ENCODE results near the gene SORL1.

SORL1 gene

DNA sequence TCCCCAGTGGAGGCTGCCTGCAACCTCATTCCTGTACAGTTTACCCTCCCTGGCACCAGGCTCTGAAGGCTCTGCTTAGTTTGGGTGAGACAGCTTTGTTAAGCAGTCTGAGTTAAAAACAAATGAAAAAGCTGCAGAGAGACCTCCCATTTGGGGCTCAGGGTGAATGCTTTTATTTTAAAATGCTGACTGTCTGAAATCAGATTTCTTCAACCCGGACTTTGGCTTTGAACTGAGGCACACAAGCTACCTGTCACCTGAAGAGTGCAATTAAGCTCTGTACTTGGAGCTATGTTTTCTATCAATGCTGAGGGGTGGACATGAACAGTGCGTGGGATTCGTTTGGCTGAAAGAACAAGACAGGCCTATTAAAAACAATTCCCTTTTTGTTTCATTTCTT, 218.2 kb downstream of the SORL1 start:
- DNase-seq (ENCODE audit: low spot score): no peak
- TF ChIP-seq, protein P1, sequence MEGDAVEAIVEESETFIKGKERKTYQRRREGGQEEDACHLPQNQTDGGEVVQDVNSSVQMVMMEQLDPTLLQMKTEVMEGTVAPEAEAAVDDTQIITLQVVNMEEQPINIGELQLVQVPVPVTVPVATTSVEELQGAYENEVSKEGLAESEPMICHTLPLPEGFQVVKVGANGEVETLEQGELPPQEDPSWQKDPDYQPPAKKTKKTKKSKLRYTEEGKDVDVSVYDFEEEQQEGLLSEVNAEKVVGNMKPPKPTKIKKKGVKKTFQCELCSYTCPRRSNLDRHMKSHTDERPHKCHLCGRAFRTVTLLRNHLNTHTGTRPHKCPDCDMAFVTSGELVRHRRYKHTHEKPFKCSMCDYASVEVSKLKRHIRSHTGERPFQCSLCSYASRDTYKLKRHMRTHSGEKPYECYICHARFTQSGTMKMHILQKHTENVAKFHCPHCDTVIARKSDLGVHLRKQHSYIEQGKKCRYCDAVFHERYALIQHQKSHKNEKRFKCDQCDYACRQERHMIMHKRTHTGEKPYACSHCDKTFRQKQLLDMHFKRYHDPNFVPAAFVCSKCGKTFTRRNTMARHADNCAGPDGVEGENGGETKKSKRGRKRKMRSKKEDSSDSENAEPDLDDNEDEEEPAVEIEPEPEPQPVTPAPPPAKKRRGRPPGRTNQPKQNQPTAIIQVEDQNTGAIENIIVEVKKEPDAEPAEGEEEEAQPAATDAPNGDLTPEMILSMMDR (IDR thresholded peaks at IDR 0.05; ENCODE audit: borderline replicate concordance, control extremely low read depth, extremely low read depth, insufficient read depth, missing control alignments): no peak
- in situ Hi-C loops (cut with MboI; ENCODE audit: low sequenced_read_pairs, unreplicated experiment): no loop called here

GRCh38 chr11:121670805-121671282, 218.7 kb downstream of the SORL1 start:
- in situ Hi-C loops (cut with MboI; ENCODE audit: low sequenced_read_pairs, unreplicated experiment): no loop called here
- no peak for DNase-seq (ENCODE audit: low spot score)
- TF ChIP-seq, protein P1 (IDR thresholded peaks at IDR 0.05; ENCODE audit: borderline replicate concordance, control extremely low read depth, extremely low read depth, insufficient read depth, missing control alignments): no peak

DNA sequence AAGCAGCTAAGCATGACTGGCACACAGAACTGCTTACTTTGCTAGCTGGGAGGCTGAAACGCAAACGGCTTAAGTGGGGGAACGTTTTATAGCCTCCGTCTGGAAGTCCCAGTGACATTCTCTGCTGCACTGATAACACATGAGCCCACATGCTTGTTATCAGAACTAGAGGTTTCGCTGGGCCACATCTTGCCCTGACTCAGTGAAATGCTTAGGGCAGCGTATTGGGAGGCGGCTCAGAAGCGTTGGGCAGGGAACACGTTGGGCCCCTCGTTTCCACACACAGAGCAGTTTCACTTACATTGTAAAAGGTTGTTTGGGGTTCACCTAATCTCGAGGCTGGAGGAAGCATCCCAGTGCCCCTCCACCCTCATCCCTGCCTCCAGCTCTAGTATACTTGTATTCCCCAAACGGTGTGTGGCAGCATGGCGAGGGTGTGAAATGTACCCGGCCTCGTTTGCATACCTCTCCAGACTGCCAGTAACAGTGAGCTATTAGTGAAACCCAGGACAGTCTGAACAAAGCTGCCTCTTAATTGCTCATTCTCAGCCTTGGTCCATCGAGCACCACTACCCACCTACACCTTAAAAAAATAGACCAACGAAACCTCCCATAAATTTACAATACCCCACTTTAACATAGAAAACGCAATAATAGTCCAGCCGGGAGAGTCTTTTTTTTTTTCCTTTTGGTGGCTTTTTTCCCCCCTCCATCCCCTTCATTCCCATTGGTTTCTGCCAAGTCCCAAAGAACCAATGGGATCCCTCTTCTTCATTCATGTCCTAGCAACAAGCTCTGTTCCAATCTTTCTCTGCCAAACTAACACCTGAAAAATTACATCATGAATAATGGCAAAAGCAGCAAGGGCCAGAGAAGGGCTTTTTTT, 219.4 kb downstream of the SORL1 start:
- no peak for DNase-seq (ENCODE audit: low spot score)
- TF ChIP-seq, protein P1 (IDR thresholded peaks at IDR 0.05; ENCODE audit: borderline replicate concordance, control extremely low read depth, extremely low read depth, insufficient read depth, missing control alignments): no peak
- in situ Hi-C loops (cut with MboI; ENCODE audit: low sequenced_read_pairs, unreplicated experiment): no loop called here

- TF ChIP-seq, protein P1 (IDR thresholded peaks at IDR 0.05; ENCODE audit: borderline replicate concordance, control extremely low read depth, extremely low read depth, insufficient read depth, missing control alignments): no peak
- in situ Hi-C loops (cut with MboI; ENCODE audit: low sequenced_read_pairs, unreplicated experiment): no loop called here
- DNase-seq (ENCODE audit: low spot score): no peak
Measured at GRCh38 chr11:121672630-121673487, 220.7 kb downstream of the SORL1 start.

- TF ChIP-seq, protein P1 (IDR thresholded peaks at IDR 0.05; ENCODE audit: borderline replicate concordance, control extremely low read depth, extremely low read depth, insufficient read depth, missing control alignments): no peak
- no peak for DNase-seq (ENCODE audit: low spot score)
- in situ Hi-C loops (cut with MboI; ENCODE audit: low sequenced_read_pairs, unreplicated experiment): no loop called here
Measured at GRCh38 chr11:121681550-121682268, 229.6 kb downstream of the SORL1 start.
